CD4-positive, alpha-beta T cell treated with Interferon alpha-2 for 1 hour (primary cell): ENCODE data around the gene POC1A.
"Not testable (repeated sequence)": the region's sequence is repeated elsewhere in the genome, so short reads cannot be mapped to it uniquely, and the experiment has no call there.

Experiments used
- DNase-seq, 2 donors: peaks; one replicate each; pipeline ENCODE4 v3.0.0-alpha.2; 2020 to 2022

Gene POC1A

GRCh38 chr3:52183786-52184445 lies 29.7 kb upstream of the POC1A start:
- no peak for DNase-seq

- no peak for DNase-seq
Measured at GRCh38 chr3:52182691-52183090, 28.5 kb upstream of the POC1A start.

GRCh38 chr3:52182196-52182595 lies 28.0 kb upstream of the POC1A start:
- DNase-seq: no peak

- DNase-seq: no peak
Measured at GRCh38 chr3:52181543-52181942, 27.3 kb upstream of the POC1A start.

- no peak for DNase-seq
Measured at GRCh38 chr3:52178537-52178936, 24.3 kb upstream of the POC1A start.

GRCh38 chr3:52178126-52178525 lies 23.9 kb upstream of the POC1A start:
- DNase-seq: not testable (repeated sequence)

- DNase-seq: no peak
Measured at GRCh38 chr3:52177701-52178042, 23.4 kb upstream of the POC1A start.

GRCh38 chr3:52176951-52177700 lies 22.9 kb upstream of the POC1A start:
- no peak for DNase-seq

- no peak for DNase-seq
Measured at GRCh38 chr3:52176180-52176752, 22.0 kb upstream of the POC1A start.

GRCh38 chr3:52175416-52176179 lies 21.4 kb upstream of the POC1A start:
- DNase-seq: no peak

- peak in 1 of 2 donors; percentile 58 for DNase-seq
Measured at GRCh38 chr3:52174896-52175295, 20.7 kb upstream of the POC1A start.

GRCh38 chr3:52173101-52173500 lies 18.9 kb upstream of the POC1A start:
- DNase-seq: no peak

GRCh38 chr3:52172262-52172757 lies 18.1 kb upstream of the POC1A start:
- DNase-seq: no peak

- no peak for DNase-seq
Measured at GRCh38 chr3:52171514-52172261, 17.5 kb upstream of the POC1A start.

- not testable (repeated sequence) for DNase-seq
Measured at GRCh38 chr3:52170217-52170616, 16.0 kb upstream of the POC1A start.

GRCh38 chr3:52167240-52167639 lies 13.0 kb upstream of the POC1A start:
- no peak for DNase-seq

GRCh38 chr3:52162250-52162872 lies 8.1 kb upstream of the POC1A start:
- no peak for DNase-seq

- no peak for DNase-seq
Measured at GRCh38 chr3:52159503-52159902, 5.3 kb upstream of the POC1A start.

- DNase-seq: no peak
Measured at GRCh38 chr3:52155912-52156311, 1.7 kb upstream of the POC1A start.

- DNase-seq: no peak
Measured at GRCh38 chr3:52153389-52154096, 680 bp downstream of the POC1A start.

- DNase-seq: not testable (repeated sequence)
Measured at GRCh38 chr3:52151991-52152390, 2.2 kb downstream of the POC1A start.
